Activated CD8-positive, alpha-beta memory T cell treated with anti-CD3 and anti-CD28 coated beads, Interleukin-2, amount 50 U/mL, for 24 hours (primary cell): ENCODE results near the gene ZG16B.

Source experiments
- DNase-seq: peaks from one replicate; pipeline ENCODE4 v3.0.0-alpha.2; 2020; ENCODE audit errors: extremely low read depth

Gene ZG16B

GRCh38 chr16:2867987-2868789, 38.1 kb downstream of the ZG16B start:
- DNase-seq = peak; percentile 96

DNA sequence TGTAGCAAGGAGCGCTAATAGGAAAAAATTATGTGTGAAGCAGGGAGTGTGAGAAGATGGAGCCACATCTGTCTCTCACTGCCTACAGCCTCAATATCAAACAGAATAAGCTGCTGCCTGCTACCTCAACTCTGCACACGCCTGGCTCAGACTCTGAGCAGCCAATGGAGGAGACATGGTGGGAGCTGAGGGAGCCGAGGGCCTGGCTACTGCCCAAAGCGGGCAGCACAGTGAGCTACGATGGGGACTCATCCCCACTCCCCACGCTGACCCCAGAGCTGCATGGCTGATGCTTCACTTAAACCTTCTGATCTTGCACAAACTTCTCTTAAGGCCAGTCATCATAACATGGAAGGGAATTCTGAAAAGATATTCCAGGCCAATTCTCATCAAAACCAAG, 41.8 kb downstream of the ZG16B start:
- no peak for DNase-seq

DNA sequence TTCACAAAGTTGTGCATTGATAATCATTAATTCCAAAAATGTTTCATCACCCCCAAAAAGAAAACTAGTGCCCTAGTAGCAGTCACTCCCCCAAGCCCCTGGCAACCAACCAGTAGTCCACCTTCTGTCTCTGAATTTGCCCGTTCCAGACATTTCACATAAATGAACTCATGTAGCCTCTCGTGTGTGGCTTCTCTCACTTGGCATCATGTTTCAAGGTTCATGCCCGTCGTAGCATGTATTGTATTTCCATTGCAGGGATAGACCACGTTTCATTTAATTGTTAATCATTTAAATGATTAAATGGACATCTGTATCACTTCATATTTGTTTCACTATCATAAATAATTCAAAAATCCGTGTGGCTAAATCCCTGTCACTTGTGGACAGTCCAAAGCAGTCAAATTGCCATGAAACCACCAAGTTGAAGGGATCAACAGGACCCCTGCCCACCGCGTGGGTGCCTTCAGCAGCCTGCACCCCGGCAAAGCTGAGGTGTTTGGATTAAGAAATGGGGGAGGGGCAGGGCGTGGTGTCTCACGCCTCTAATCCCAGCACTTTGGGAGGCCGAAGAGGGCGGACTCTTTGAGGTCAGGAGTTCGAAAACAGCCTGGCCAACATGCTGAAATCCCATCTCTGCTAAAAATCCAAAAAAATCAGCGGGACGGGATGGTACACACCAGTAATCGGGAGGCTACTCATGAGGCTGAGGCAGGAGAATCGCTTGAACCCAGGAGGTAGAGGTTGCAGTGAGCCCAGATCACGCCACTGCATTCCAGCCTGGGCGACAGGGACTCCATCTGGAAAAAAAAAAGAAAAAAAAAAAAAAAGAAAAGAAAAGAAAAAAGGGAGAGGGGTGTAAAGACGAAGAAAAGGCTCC, 44.2 kb downstream of the ZG16B start:
- DNase-seq = no peak

- no peak for DNase-seq
These were observed 44.8 kb downstream of the ZG16B start for GRCh38 chr16:2874912-2875362.

DNA sequence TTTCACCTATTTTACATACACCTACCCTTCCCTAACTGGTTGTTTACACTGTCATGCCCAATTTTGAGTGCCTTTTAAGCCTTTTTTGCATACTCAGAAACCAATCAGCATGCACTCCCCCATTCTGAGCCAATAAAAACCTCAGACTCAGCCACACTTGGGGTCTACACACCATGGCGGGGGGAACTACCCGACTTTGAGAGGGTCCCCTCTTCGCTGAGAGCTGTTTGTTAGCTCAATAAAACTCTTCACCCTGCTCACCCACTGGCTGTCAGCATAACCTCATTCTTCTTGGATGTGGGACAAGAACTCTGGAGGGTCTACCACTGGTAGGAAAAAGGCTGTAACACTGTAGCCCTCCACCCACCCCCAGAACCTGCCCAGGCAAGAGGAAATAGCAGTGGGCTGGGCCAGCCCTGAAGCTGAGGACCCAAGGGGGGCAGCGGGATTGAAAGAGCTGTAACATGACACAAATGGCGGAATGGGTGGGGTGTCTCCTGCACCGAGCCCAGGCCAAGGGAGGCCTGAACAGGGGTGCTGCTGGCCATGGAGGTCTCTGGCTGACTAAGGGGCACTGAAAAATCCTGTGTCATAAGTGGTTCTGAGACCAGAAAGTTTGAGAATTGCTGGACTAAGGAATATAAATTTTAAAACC, 49.9 kb downstream of the ZG16B start:
- DNase-seq = no peak
